ENCODE data around the gene BEND3. TPM values are rescaled to one million over a fixed set of nuclear protein-coding genes. Genes with fewer than 3 reads are reported as not detected.

The BEND3 gene
- total RNA-seq, 1 experiment from 2014 or later: 70.2 TPM

DNA sequence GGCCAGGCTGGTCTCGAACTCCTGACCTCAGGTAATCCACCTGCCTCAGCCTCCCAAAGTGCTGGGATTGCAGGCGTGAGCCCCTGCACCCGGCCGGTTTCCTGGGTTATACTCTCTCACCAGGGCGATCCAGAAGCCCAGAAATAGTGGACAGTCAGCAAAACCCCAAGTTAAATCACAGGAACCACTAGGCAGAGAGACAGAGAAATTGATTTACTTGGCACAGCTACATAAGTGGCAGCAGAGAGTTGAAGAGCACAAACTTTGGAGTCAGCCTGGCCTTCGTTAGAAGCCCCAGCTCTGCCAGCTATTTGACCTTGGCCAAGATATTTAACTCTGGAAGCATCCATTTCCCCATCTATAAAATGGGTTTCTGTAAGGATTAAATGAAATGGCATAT is 54.6 kb downstream of the BEND3 start:
- H3T11ph ChIP-seq (ENCODE audit: low read length): no peak overlapping the region
- Mint-ChIP-seq H3K27ac (0 out of 7 replicates have a peak overlapping the region, but pooled peaks of 1 of the 3 experiments have one; percentile 27), H3K36me3 (ENCODE audit: insufficient read depth in 1 of 3, low read depth in 3 of 3) (peaks cover 0 to 6% (median under 1%) of the 10 kb centered on the region in 3 experiments; a peak in 4 of 7 replicates), H3K4me1 (peaks cover 47 to 48% of the 10 kb centered on the region in 2 experiments), H3K9me3 (no peaks in the 10 kb centered on the region), H3K27me3 (ENCODE audit: low read depth) (no peaks in the 10 kb centered on the region), H3K4me3 (no peak overlapping the region)
- no peak overlapping the region for H2BK120ac ChIP-seq (ENCODE audit: low read depth, low read length, poor library complexity, severe bottlenecking)
- no peaks in the 10 kb centered on the region for H3K79me1 ChIP-seq (ENCODE audit: insufficient read depth, low read depth, low read length, poor library complexity, severe bottlenecking)
- H3K56ac ChIP-seq (ENCODE audit: insufficient read length, low read depth, low read length): no peak overlapping the region
- no peak overlapping the region for H2AFZ ChIP-seq (ENCODE audit: low read length)
- no peak overlapping the region for H4K91ac ChIP-seq (ENCODE audit: insufficient read length, low read depth, low read length)
- H3K9ac ChIP-seq (ENCODE audit: extremely low read depth, insufficient read length, low read length): no peak overlapping the region
- H3K4ac ChIP-seq (ENCODE audit: low read depth, low read length): no peak overlapping the region
- peaks cover 3% of the 10 kb centered on the region; the same call in 1 of the 2 replicates for H3K4me1 ChIP-seq (ENCODE audit: insufficient read depth, low read length)
- no peak overlapping the region for H3K27ac ChIP-seq (ENCODE audit: insufficient read length, low read depth, low read length)
- no peak overlapping the region for H2BK20ac ChIP-seq (ENCODE audit: low read depth, low read length, poor library complexity, severe bottlenecking)
- H4K5ac ChIP-seq (ENCODE audit: insufficient read length, low read depth, low read length): no peak overlapping the region
- no peak overlapping the region for H3K23ac ChIP-seq (ENCODE audit: insufficient read length, low read depth, low read length)
- H3K9me3 ChIP-seq (ENCODE audit: control insufficient read depth, low read depth, low read length): no peaks in the 10 kb centered on the region
- no peak overlapping the region for H4K8ac ChIP-seq (replicated peaks; ENCODE audit: insufficient read length, low read depth, low read length)
- no peak overlapping the region for H2BK5ac ChIP-seq (ENCODE audit: insufficient read length, low read length)
- DNase-seq: no peak
- H3K14ac ChIP-seq (ENCODE audit: insufficient read depth, low read length): no peak overlapping the region
- TF ChIP-seq, protein P1, sequence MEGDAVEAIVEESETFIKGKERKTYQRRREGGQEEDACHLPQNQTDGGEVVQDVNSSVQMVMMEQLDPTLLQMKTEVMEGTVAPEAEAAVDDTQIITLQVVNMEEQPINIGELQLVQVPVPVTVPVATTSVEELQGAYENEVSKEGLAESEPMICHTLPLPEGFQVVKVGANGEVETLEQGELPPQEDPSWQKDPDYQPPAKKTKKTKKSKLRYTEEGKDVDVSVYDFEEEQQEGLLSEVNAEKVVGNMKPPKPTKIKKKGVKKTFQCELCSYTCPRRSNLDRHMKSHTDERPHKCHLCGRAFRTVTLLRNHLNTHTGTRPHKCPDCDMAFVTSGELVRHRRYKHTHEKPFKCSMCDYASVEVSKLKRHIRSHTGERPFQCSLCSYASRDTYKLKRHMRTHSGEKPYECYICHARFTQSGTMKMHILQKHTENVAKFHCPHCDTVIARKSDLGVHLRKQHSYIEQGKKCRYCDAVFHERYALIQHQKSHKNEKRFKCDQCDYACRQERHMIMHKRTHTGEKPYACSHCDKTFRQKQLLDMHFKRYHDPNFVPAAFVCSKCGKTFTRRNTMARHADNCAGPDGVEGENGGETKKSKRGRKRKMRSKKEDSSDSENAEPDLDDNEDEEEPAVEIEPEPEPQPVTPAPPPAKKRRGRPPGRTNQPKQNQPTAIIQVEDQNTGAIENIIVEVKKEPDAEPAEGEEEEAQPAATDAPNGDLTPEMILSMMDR (conservative IDR thresholded peaks at IDR 0.05): no peak
- WGBS (ENCODE audit: extremely low coverage, insufficient read length, low lambda C conversion rate): no CpG with 5 or more reads among the region's 6 CpGs
- H3K79me2 ChIP-seq (ENCODE audit: insufficient read depth, low read length): no peaks in the 10 kb centered on the region
- H3K27me3 ChIP-seq (ENCODE audit: insufficient read depth, low read length): no peaks in the 10 kb centered on the region
- no peak overlapping the region for H2BK12ac ChIP-seq (ENCODE audit: insufficient read length, low read depth, low read length)
- no peak overlapping the region for H3K4me2 ChIP-seq (ENCODE audit: insufficient read depth, insufficient read length, low read length)
- no peak overlapping the region for H3K18ac ChIP-seq (ENCODE audit: insufficient read length, low read depth, low read length)
- H2AK5ac ChIP-seq (ENCODE audit: insufficient read length, low read length): no peak overlapping the region
- no peaks in the 10 kb centered on the region for H4K20me1 ChIP-seq (ENCODE audit: control insufficient read depth, insufficient read depth, insufficient read length)
- no peak overlapping the region for H2BK15ac ChIP-seq (ENCODE audit: low read depth, low read length)
- no peaks in the 10 kb centered on the region for H3K23me2 ChIP-seq (ENCODE audit: insufficient read length, low read depth, low read length, poor library complexity, severe bottlenecking)

All from H9 (cell line).